Measurements from ENCODE around the gene DESI1.
"Not testable (repeated sequence)": the region's sequence is repeated elsewhere in the genome, so short reads cannot be mapped to it uniquely, and the experiment has no call there.

DNA sequence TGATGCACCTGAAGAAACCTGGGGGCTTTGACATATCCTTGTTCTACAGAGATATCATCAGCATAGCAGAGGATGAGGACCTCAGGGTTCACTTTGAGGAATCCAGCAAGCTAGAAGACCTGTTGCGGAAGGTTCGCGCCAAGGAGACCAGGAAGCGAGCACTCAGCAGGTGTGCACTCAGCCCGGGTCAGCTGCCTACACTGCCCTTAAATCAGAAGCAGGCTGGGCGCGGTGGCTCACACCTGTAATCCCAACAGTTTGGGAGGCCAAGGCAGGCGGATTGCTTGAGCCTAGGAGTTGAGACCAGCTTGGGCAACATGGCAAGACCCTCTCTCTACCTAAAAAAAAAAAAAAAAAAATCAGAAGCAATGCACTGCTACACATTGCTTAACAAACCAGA is 16.8 kb upstream of the DESI1 start:
- not testable (repeated sequence) for TF ChIP-seq POLR2A (IDR thresholded peaks at IDR 0.05; ENCODE audit: low read length); GATA1 (IDR thresholded peaks at IDR 0.05; ENCODE audit: low read depth, low read length)
